A549 (cell line): ENCODE results near the gene SPPL2C. TPM values are rescaled to one million over a fixed set of nuclear protein-coding genes. Genes with fewer than 3 reads are reported as not detected.

Experiments used
- ATAC-seq, 2 experiments: fragments of 200-7000 bp in 1 of 2; fragments of >200 bp in 1 of 2; cut with Nextera tagmentation in 1 of 2; cut with Tn5 transposase in 1 of 2; 3 replicates each; pipeline versions ENCODE4 v1.8.0 to v1.9.1; 2018 to 2020; ENCODE audit warnings: mild to moderate bottlenecking in 1 of 2, moderate library complexity in 1 of 2
- CTCF ChIA-PET: fragments of 300-600 bp; sonication (Branson Sonifier 250); formaldehyde crosslinking; extraction: SDS; loops from one replicate; lab custom pipeline; 2021; ENCODE audit warnings: antibody characterized with exemption, inconsistent platforms; lab: Yijun Ruan, JAX
- POLR2A ChIA-PET: fragments of 350-600 bp; formaldehyde crosslinking; extraction: SDS; loops from one replicate; lab custom pipeline; 2021; ENCODE audit warnings: antibody characterized with exemption, inconsistent platforms; lab: Yijun Ruan, JAX
- DNase-seq, 2 experiments: peaks; one replicate each; pipeline versions ENCODE4 v3.0.0 to v3.0.0-alpha.2; 2011 to 2016; ENCODE audit warnings: low read depth in 1 of 2, low spot score in 1 of 2
- FAIRE-seq: peaks from 2 replicates; lab custom pipeline; 2011; peaks lifted over from hg19 to GRCh38; lab: Jason Lieb, UNC
- H3K27ac ChIP-seq, 2 experiments: fragments of >200 bp; sonication (Bioruptor Twin); formaldehyde crosslinking; 3 replicates each; pipeline ENCODE4 v1.5.1; 2016 to 2017
- H3K4me1 ChIP-seq: fragments of >200 bp; sonication (Bioruptor Twin); formaldehyde crosslinking; 3 replicates; pipeline ENCODE4 v1.6.1; 2016
- H3K4me2 ChIP-seq: fragments of >200 bp; sonication (Bioruptor Twin); formaldehyde crosslinking; 3 replicates; pipeline ENCODE4 v1.6.1; 2016
- H3K4me3 ChIP-seq: fragments of >200 bp; sonication (Bioruptor Twin); formaldehyde crosslinking; 3 replicates; pipeline ENCODE4 v1.5.1; 2016
- H3K9me3 ChIP-seq: fragments of >200 bp; sonication (Bioruptor Twin); formaldehyde crosslinking; 3 replicates; pipeline ENCODE4 v1.6.1; 2016
- ATOH8 ChIP-seq: fragments of 250-450 bp; sonication (Bioruptor Pico); IDR thresholded peaks from 2 replicates; pipeline ENCODE4 v1.5.0; 2020; ENCODE audit warnings: low read depth, mild to moderate bottlenecking, moderate library complexity
- CTCF ChIP-seq: fragments of >200 bp; sonication (Bioruptor Twin); formaldehyde crosslinking; IDR thresholded peaks from 3 replicates; pipeline ENCODE4 v1.5.1; 2016
- FOXS1 ChIP-seq: fragments of 250-450 bp; sonication (Bioruptor Pico); IDR thresholded peaks from 2 replicates; pipeline ENCODE4 v1.5.0; 2020; ENCODE audit warnings: mild to moderate bottlenecking, moderate library complexity
- GATA3 ChIP-seq: IDR thresholded peaks from 2 replicates; pipeline ENCODE4 v1.6.1; 2012; ENCODE audit warnings: borderline replicate concordance
- HEYL ChIP-seq: fragments of 250-450 bp; sonication (Bioruptor Pico); IDR thresholded peaks from 2 replicates; pipeline ENCODE4 v1.8.0; 2021; ENCODE audit warnings: mild to moderate bottlenecking, moderate library complexity
- HOXB13 ChIP-seq: fragments of 250-450 bp; sonication (Bioruptor Pico); IDR thresholded peaks from 2 replicates; pipeline ENCODE4 v1.5.0; 2020; ENCODE audit warnings: low read depth, mild to moderate bottlenecking, moderate library complexity
- JUN ChIP-seq, 2 experiments: fragments of >200 bp; sonication (Bioruptor Twin); formaldehyde crosslinking; IDR thresholded peaks; 2 replicates in 1 of 2; 3 replicates in 1 of 2; pipeline ENCODE4 v1.6.1; 2016 to 2017
- JUNB ChIP-seq: fragments of >200 bp; sonication (Bioruptor Twin); formaldehyde crosslinking; IDR thresholded peaks from 2 replicates; pipeline ENCODE4 v1.6.1; 2016
- MAFK ChIP-seq: fragments of 450-650 bp; IDR thresholded peaks from 2 replicates; pipeline ENCODE4 v1.6.1; 2014; ENCODE audit not compliant: partially characterized antibody
- NR3C1 ChIP-seq: fragments of >200 bp; sonication (Bioruptor Twin); formaldehyde crosslinking; IDR thresholded peaks from 3 replicates; pipeline ENCODE4 v1.6.1; 2017
- PHF8 ChIP-seq: fragments of 200-600 bp; sonication (generic); IDR thresholded peaks from 2 replicates; pipeline ENCODE4 v1.6.1; 2016; ENCODE audit warnings: low read depth, mild to moderate bottlenecking, antibody characterized with exemption, moderate library complexity, borderline replicate concordance
- POLR2A ChIP-seq: IDR thresholded peaks from 2 replicates; pipeline ENCODE4 v1.6.1; 2012; ENCODE audit warnings: mild to moderate bottlenecking, low read length
- POLR2AphosphoS2 ChIP-seq: conservative IDR thresholded peaks from 2 replicates; pipeline ENCODE4 v1.6.1; 2012; ENCODE audit warnings: low read length, improper control_type of control experiment, inconsistent platforms
- RAD21 ChIP-seq, 2 experiments: fragments of >200 bp in 1 of 2; sonication (Bioruptor Twin) in 1 of 2; formaldehyde crosslinking in 1 of 2; IDR thresholded peaks in 1 of 2; conservative IDR thresholded peaks in 1 of 2; 2 replicates in 1 of 2; 3 replicates in 1 of 2; pipeline ENCODE4 v1.6.1; 2012 to 2018; ENCODE audit warnings: inconsistent platforms in 1 of 2
- RARB ChIP-seq: fragments of 250-450 bp; sonication (Bioruptor Pico); IDR thresholded peaks from 2 replicates; pipeline ENCODE4 v1.8.0; 2021; ENCODE audit warnings: mild to moderate bottlenecking, moderate library complexity
- RCOR1 ChIP-seq: fragments of 150-350 bp; IDR thresholded peaks from 2 replicates; pipeline ENCODE4 v1.6.1; 2014; ENCODE audit warnings: antibody characterized with exemption, low read length, low read depth
- SMC3 ChIP-seq: fragments of >200 bp; sonication (Bioruptor Twin); formaldehyde crosslinking; IDR thresholded peaks from 3 replicates; pipeline ENCODE4 v1.6.1; 2018; ENCODE audit warnings: inconsistent platforms
- SREBF2 ChIP-seq: fragments of 450-650 bp; IDR thresholded peaks from 2 replicates; pipeline ENCODE4 v1.6.1; 2014; ENCODE audit warnings: mild to moderate bottlenecking, moderate library complexity
- TFCP2L1 ChIP-seq: fragments of 250-450 bp; sonication (Bioruptor Pico); IDR thresholded peaks from 2 replicates; pipeline ENCODE4 v1.5.0; 2021; ENCODE audit warnings: mild to moderate bottlenecking
- ZFP36 ChIP-seq: fragments of 450-650 bp; IDR thresholded peaks from 2 replicates; pipeline ENCODE4 v1.6.1; 2014; ENCODE audit warnings: borderline replicate concordance; ENCODE audit not compliant: partially characterized antibody
- WGBS: methylation state at CpG from one replicate; pipeline ENCODE4 v1.1.6; 2017; ENCODE audit errors: missing lambda C conversion rate; 5-methylcytosine and 5-hydroxymethylcytosine counted together
- polyA plus RNA-seq, 4 experiments: library from polyadenylated mRNA; depleted of rRNA in 3 of 4; stranded (reverse); fragments of >200 nt; fragmentation: RNase III in 1 of 4; extraction: RNeasy Plus Mini Kit Qiagen cat#74134 plus additional on column Dnase treatment in 1 of 4; gene quantifications; 2 replicates in 3 of 4; 3 replicates in 1 of 4; pipeline ENCODE4 v1.2.3, GENCODE V29; 2011 to 2017
- TF ChIP-seq, protein P1 (sequence below): fragments of 250-450 bp; sonication (Bioruptor Pico); IDR thresholded peaks from 2 replicates; pipeline ENCODE4 v1.5.0; 2021; ENCODE audit warnings: mild to moderate bottlenecking, moderate library complexity, borderline replicate concordance
- TF ChIP-seq, protein P2 (sequence below): fragments of >200 bp; sonication (Bioruptor Twin); formaldehyde crosslinking; IDR thresholded peaks from 2 replicates; pipeline ENCODE4 v1.6.1; 2016

SPPL2C gene
- polyA plus RNA-seq, 2 of the 4 experiments (the other 2 are of a cell fraction): not detected

DNA sequence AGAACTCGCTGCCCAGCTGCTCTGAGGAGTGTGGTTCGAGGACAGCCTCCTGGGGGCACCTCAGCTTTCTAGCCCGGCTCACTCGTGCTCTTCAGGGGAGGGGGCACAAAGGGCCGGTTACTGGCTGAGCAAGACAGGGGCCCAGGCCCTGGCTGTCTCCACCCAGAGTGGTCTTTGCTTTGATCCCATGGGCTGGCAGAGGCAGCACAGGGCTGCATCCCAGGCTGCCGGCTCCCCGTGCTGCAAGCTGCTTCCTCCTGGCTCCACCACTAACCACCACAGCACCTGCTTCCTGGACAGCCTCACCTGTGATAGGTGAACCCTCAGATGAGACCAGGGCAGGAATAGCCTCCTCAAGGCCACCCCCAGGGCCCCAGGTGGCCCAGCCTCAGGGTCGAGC, 6.8 kb downstream of the SPPL2C start:
- POLR2A ChIA-PET: no interaction called here
- Histone ChIP-seq H3K4me2 (no peak overlapping the region), H3K4me3 (no peak overlapping the region), H3K27ac (no peak overlapping the region), H3K4me1 (0 out of 3 replicates have a peak, but pooled peaks cover 2% of the 10 kb centered on the region), H3K9me3 (no peaks in the 10 kb centered on the region)
- FAIRE-seq (no peak), ATAC-seq (peak in 1 of 2 experiments; percentile 19; a peak in 3 of 6 replicates), DNase-seq (no peak)
- CTCF ChIA-PET: interaction anchor here (0.6 to 14.4 kb wide), 42 partner anchors 8 to 716 kb away, joined by 3 to 225 read pairs (median 6); partner anchors contain the start of genes ACBD4, CRHR1 and SPPL2C
- 46% methylated on average over 6 of the region's 8 CpGs for WGBS
- TF ChIP-seq HEYL (CRISPR knock-in tag) (no peak), JUN (IDR thresholded peaks at IDR 0.05) (no peak), MAFK (no peak), CTCF (no peak)
- TF ChIP-seq, protein P1, sequence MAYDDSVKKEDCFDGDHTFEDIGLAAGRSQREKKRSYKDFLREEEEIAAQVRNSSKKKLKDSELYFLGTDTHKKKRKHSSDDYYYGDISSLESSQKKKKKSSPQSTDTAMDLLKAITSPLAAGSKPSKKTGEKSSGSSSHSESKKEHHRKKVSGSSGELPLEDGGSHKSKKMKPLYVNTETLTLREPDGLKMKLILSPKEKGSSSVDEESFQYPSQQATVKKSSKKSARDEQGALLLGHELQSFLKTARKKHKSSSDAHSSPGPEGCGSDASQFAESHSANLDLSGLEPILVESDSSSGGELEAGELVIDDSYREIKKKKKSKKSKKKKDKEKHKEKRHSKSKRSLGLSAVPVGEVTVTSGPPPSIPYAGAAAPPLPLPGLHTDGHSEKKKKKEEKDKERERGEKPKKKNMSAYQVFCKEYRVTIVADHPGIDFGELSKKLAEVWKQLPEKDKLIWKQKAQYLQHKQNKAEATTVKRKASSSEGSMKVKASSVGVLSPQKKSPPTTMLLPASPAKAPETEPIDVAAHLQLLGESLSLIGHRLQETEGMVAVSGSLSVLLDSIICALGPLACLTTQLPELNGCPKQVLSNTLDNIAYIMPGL: no peak
- TF ChIP-seq, protein P2, sequence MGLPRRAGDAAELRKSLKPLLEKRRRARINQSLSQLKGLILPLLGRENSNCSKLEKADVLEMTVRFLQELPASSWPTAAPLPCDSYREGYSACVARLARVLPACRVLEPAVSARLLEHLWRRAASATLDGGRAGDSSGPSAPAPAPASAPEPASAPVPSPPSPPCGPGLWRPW: no peak
- TF ChIP-seq, all 56 proteins: peak for 0

DNA sequence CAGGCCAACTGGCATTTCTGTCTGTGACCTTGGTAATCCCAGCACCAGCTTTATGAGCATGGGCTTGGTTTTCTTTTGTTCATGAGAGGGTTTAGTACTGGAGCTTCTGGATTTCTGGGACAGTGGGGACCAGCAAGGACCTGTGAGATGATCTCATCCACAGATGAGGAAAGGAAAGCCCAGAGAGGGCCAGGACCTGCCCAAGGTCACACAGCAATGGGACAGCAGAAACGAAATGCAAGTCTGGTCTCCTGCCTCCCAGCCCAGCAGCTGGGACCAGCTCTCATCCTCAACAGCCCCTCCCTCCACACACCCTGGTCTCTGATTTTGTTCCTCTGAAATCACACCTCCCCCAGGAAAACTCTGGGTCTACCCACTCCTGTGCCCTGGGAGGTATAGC, 7.2 kb downstream of the SPPL2C start:
- ChIA-PET CTCF (interaction anchor here (0.6 to 14.4 kb wide), 69 partner anchors 8 to 716 kb away, joined by 3 to 225 read pairs (median 4); partner anchors contain the start of genes ACBD4, CRHR1, MAPT and SPPL2C), POLR2A (no interaction called here)
- DNase-seq (no peak), FAIRE-seq (no peak), ATAC-seq (no peak)
- H3K4me1 ChIP-seq: 0 out of 3 replicates have a peak, but pooled peaks cover 2% of the 10 kb centered on the region
- H3K27ac ChIP-seq: no peak overlapping the region
- no peaks in the 10 kb centered on the region for H3K9me3 ChIP-seq
- 59% methylated on average over 1 of the region's 1 CpG for WGBS
- no peak overlapping the region for H3K4me3 ChIP-seq
- TF ChIP-seq RARB (CRISPR knock-in tag) (no peak), ZFP36 (peak; percentile 30)
- H3K4me2 ChIP-seq: no peak overlapping the region; the same call in 2 of the 3 replicates

DNA sequence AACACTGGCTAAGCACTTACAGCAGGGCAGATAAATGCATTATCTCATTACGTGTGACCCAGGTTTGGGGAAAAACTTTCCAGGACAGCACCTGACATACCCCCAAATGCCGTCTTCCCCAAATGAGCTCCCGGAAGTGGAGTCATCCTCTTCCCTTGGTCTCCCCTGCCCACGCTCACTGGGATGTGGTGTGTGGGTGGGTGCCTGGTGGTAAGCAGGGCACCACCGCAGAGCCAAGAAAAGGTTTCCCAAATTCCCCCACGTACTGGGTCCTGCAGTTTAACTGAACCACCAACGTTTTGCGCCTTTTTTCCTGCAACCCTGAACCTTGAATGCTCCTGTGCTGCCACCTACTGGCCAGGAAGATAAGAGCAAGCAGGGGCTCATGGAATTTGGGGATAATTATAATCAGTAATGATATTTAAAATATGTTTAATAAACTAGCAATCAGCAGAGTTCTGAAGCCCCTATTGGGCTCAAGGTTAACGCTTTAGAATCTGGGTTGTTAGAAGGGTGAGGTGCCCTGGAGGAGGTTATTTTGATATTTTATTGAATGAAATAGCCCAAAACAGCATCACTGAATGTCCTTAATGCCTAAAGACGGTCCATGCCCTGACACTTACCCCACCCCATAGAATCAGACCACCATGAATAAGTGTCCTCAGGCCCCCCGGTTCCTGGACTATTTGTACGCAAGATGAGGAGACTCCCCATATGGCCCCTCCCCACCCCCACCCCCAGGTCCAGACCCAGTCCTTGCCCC, 8.0 kb downstream of the SPPL2C start:
- ChIA-PET CTCF (interaction anchor here (0.6 to 14.4 kb wide), 70 partner anchors 9 to 717 kb away, joined by 3 to 225 read pairs (median 4); partner anchors contain the start of genes ACBD4, CRHR1, MAPT and SPPL2C), POLR2A (no interaction called here)
- Histone ChIP-seq H3K27ac (peak overlapping the region in 1 of 2 experiments; percentile 61; a peak in 1 of 6 replicates), H3K9me3 (no peaks in the 10 kb centered on the region), H3K4me3 (peak overlapping the region; percentile 14; the same call in 1 of the 3 replicates), H3K4me2 (peak overlapping the region; percentile 80), H3K4me1 (0 out of 3 replicates have a peak, but pooled peaks cover 2% of the 10 kb centered on the region)
- TF ChIP-seq TFCP2L1 (no peak), NR3C1 (no peak), POLR2AphosphoS2 (no peak), RAD21 (conservative IDR thresholded peaks at IDR 0.05 in 1 of 2, IDR thresholded peaks at IDR 0.05 in 1 of 2) (peak; percentile 94 to 95), RCOR1 (no peak), SREBF2 (no peak), FOXS1 (CRISPR knock-in tag) (no peak), CTCF (peak; percentile 97), GATA3 (no peak), SMC3 (peak; percentile 81), HOXB13 (CRISPR knock-in tag) (no peak), PHF8 (no peak), JUNB (no peak), POLR2A (no peak), ATOH8 (CRISPR knock-in tag) (no peak)
- TF ChIP-seq, protein P1: no peak
- 9% methylated on average over 12 of the region's 12 CpGs for WGBS
- peak; percentile 25 to 73; a peak in 4 of 6 replicates for ATAC-seq
- peak; percentile 57 to 70 for DNase-seq
- peak; percentile 36 for FAIRE-seq
